Left ventricle myocardium inferior (tissue), 1 donor: Measurements from ENCODE around the gene FMN1. TPM values are rescaled to one million over a fixed set of nuclear protein-coding genes. Genes with fewer than 3 reads are reported as not detected.

ENCODE experiments used
- DNase-seq: peaks from one replicate; pipeline ENCODE4 v3.0.0-alpha.2; 2020
- H3K27ac ChIP-seq: fragments of 200-600 bp; replicated peaks from 2 replicates; pipeline ENCODE4 v1.8.0; 2021
- H3K27me3 ChIP-seq: fragments of 200-600 bp; 2 replicates; pipeline ENCODE4 v1.8.0; 2021; ENCODE audit warnings: low read depth
- H3K36me3 ChIP-seq: fragments of 200-600 bp; 2 replicates; pipeline ENCODE4 v1.8.0; 2021
- H3K4me1 ChIP-seq: fragments of 200-600 bp; 2 replicates; pipeline ENCODE4 v1.8.0; 2021
- H3K4me3 ChIP-seq: fragments of 200-600 bp; 2 replicates; pipeline ENCODE4 v1.8.0; 2021; ENCODE audit warnings: mild to moderate bottlenecking, moderate library complexity
- H3K9me3 ChIP-seq: fragments of 200-600 bp; replicated peaks from 2 replicates; pipeline ENCODE4 v1.8.0; 2021
- intact Hi-C: fragments of 100-400 bp; cut with micrococcal nuclease; formaldehyde crosslinking; loops from one replicate; pipeline ENCODE4 v1.11.0; 2022
- total RNA-seq: library from RNA; stranded (reverse); fragmentation: NEBNext Ultra II Directional; extraction: Animal tissue kit (Norgen Biotek cat#: 25700); gene quantifications from one replicate; pipeline ENCODE4 v1.2.1, GENCODE V29; 2021
- TF ChIP-seq, protein P1 (sequence below): fragments of 200-600 bp; IDR thresholded peaks from 2 replicates; pipeline ENCODE4 v1.8.0; 2021; ENCODE audit warnings: antibody characterized with exemption, mild to moderate bottlenecking, borderline replicate concordance
- donor health status: DM: no; HTN: yes; CAD: no; lungs with severe emphysema.

Gene FMN1
- total RNA-seq, 1 donor from 2014 or later, result 4.5 TPM

DNA sequence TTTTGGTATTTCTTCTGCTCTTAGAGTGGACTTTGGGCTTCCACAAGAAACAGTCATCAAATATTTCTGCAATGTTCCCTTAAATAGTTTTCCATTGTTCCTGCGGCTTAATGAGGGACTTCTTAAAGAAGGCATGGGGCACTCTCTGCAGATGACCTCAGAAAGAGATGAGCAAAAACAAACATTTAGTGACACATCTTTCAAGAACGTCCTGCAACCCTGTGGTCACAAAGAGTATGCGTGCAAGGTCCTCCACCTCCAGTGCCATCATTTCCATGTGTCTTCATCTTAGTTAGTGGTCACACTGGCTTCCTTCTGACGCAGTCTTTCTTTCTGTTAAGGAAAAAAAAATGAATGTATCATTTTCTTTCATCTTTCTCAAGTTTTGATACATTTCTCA lies 420.5 kb downstream of the FMN1 start:
- TF ChIP-seq, protein P1, sequence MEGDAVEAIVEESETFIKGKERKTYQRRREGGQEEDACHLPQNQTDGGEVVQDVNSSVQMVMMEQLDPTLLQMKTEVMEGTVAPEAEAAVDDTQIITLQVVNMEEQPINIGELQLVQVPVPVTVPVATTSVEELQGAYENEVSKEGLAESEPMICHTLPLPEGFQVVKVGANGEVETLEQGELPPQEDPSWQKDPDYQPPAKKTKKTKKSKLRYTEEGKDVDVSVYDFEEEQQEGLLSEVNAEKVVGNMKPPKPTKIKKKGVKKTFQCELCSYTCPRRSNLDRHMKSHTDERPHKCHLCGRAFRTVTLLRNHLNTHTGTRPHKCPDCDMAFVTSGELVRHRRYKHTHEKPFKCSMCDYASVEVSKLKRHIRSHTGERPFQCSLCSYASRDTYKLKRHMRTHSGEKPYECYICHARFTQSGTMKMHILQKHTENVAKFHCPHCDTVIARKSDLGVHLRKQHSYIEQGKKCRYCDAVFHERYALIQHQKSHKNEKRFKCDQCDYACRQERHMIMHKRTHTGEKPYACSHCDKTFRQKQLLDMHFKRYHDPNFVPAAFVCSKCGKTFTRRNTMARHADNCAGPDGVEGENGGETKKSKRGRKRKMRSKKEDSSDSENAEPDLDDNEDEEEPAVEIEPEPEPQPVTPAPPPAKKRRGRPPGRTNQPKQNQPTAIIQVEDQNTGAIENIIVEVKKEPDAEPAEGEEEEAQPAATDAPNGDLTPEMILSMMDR, result no peak
- intact Hi-C loops, result loop anchor here (5.0 kb wide), 1 partner anchor 48 kb away; no protein-coding TSS in a partner anchor

DNA sequence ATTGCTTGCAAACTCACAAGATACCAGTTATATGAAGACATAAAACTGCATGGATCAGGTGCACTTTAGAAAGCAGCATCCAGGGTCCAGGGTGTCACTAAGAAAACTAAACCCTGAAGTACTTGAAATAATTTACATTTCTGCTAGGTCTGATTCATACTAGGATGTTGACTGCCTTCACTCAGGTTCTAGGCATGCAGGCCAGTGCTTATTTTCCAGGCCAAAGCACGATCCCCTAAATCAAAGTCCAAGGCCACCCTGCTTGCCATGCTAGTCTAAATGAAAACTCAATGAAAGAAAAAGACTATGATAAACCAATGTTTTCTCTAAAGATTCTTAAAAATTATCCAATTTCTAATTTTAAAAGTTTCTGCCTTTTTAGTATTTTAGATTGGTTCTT lies 427.3 kb downstream of the FMN1 start:
- Histone ChIP-seq H3K4me3 (no peak overlapping the region), H3K36me3 (no peaks in the 10 kb centered on the region), H3K4me1 (no peaks in the 10 kb centered on the region), H3K9me3 (no peaks in the 10 kb centered on the region), H3K27me3 (no peaks in the 10 kb centered on the region), H3K27ac (no peak overlapping the region)
- intact Hi-C loops, result no loop called here
- no peak for DNase-seq
- TF ChIP-seq, protein P1, result no peak

More for the DNA sequence above, 420.5 kb downstream of the FMN1 start:
- Histone ChIP-seq H3K27me3 (no peaks in the 10 kb centered on the region), H3K27ac (no peak overlapping the region), H3K4me3 (no peak overlapping the region), H3K4me1 (no peaks in the 10 kb centered on the region), H3K9me3 (peaks cover 7% of the 10 kb centered on the region), H3K36me3 (no peaks in the 10 kb centered on the region)
- DNase-seq, result no peak

DNA sequence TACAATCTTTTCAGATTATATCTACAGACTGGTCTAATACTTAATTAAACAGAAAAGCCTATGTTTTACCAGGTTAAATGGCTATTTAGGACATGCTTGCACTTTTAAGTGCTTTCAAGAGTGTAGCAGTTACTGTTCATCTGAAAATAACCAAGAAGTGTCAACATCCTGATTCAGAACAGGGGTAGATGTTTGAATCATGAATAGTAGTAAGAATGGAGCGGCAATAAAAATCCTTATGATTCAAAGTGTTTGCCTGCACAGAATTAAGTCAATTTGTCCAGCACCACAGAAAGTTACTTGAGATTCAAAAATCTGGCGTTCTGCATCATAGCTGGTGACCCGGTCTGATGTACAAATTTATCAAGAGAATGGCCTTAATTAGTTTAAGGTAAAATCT lies 428.4 kb downstream of the FMN1 start:
- peaks cover 4% of the 10 kb centered on the region for H3K27me3 ChIP-seq
- H3K4me1 ChIP-seq, result no peaks in the 10 kb centered on the region
- H3K27ac ChIP-seq, result no peak overlapping the region
- no peaks in the 10 kb centered on the region for H3K36me3 ChIP-seq
- no peak overlapping the region for H3K4me3 ChIP-seq
- H3K9me3 ChIP-seq, result no peaks in the 10 kb centered on the region
- TF ChIP-seq, protein P1, result no peak
- intact Hi-C loops, result no loop called here
- no peak for DNase-seq

DNA sequence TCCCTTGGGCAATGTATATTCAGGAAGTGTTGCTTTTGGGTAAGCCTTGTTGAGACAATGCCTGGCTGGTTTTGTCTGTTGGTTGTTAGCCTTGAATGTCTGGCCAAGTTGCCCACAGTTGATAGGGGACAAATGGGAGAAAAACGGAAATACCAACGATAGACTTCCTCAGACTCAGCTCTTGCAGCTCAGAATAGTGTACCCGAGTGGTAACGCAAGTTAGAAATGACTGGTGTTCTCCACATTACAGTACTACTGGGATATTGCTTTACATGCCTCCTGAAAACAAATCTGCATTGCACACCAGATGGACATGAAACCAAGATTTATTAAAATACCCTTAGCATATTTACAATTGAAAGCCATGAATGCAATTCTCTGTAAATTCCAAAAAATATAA lies 429.3 kb downstream of the FMN1 start:
- TF ChIP-seq, protein P1, result no peak

DNA sequence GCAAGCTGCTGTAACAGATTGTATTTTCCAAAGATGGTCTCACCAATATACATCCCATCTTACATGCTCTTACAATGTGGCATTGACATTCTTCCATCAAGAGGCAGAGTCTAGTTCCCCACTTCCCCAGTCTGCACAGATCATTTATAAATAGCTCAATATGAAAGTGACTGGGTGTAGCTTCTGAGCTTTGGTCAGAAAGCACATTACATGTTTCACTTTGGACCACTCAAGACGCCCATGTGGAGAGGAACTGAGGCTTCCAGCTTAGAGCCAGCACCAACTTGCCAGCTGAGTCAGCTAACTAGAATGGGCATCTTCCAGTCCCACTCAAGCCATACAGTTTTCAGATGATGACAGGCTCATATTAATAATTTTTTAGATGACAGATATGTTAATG lies 431.2 kb downstream of the FMN1 start:
- no peak overlapping the region for H3K4me3 ChIP-seq
- no peaks in the 10 kb centered on the region for H3K9me3 ChIP-seq
- intact Hi-C loops, result no loop called here
- DNase-seq, result no peak
- peaks cover 4% of the 10 kb centered on the region for H3K27me3 ChIP-seq
- H3K36me3 ChIP-seq, result no peaks in the 10 kb centered on the region
- H3K4me1 ChIP-seq, result no peaks in the 10 kb centered on the region
- no peak overlapping the region for H3K27ac ChIP-seq
- TF ChIP-seq, protein P1, result no peak

More for the DNA sequence above, 429.3 kb downstream of the FMN1 start:
- intact Hi-C loops, result no loop called here
- Histone ChIP-seq H3K27ac (no peak overlapping the region), H3K4me1 (no peaks in the 10 kb centered on the region), H3K4me3 (no peak overlapping the region), H3K36me3 (no peaks in the 10 kb centered on the region), H3K27me3 (peaks cover 4% of the 10 kb centered on the region), H3K9me3 (no peaks in the 10 kb centered on the region)
- DNase-seq, result no peak

DNA sequence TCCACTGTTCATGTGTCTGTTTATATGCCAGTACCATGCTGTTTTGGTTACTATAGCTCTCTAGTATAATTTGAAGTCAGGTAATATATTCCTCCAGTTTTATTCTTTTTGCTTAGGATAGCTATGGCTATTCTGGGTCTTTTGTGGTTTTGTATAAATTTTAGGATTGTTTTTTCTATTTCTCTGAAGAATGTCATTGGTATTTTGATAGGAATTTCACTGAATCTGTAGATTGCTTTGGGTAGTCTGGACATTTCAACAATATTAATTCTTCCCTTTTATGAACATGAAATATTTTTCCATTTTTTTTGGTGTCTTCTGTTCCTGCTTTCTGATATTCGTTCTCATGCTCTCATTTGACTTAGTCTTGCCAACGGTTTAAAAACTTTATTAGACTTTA lies 437.1 kb downstream of the FMN1 start:
- intact Hi-C loops, result no loop called here
- DNase-seq, result no peak
- H3K4me3 ChIP-seq, result no peak overlapping the region
- no peak overlapping the region for H3K27ac ChIP-seq
- TF ChIP-seq, protein P1, result no peak
- peaks cover 16% of the 10 kb centered on the region for H3K9me3 ChIP-seq
- no peaks in the 10 kb centered on the region for H3K36me3 ChIP-seq
- peaks cover 4% of the 10 kb centered on the region for H3K27me3 ChIP-seq
- H3K4me1 ChIP-seq, result no peaks in the 10 kb centered on the region
